ENCODE measurements around the gene WNT11. TPM values are rescaled to one million over a fixed set of nuclear protein-coding genes. Genes with fewer than 3 reads are reported as not detected.

The WNT11 gene
- total RNA-seq, 1 donor from 2014 or later: 1.5 TPM

- no peak overlapping the region for H3K27ac Mint-ChIP-seq
- peaks cover 21% of the 10 kb centered on the region for H3K4me1 Mint-ChIP-seq (ENCODE audit: low read depth)
- no peaks in the 10 kb centered on the region for H3K36me3 Mint-ChIP-seq (ENCODE audit: insufficient read depth)
- TF ChIP-seq, protein P1, sequence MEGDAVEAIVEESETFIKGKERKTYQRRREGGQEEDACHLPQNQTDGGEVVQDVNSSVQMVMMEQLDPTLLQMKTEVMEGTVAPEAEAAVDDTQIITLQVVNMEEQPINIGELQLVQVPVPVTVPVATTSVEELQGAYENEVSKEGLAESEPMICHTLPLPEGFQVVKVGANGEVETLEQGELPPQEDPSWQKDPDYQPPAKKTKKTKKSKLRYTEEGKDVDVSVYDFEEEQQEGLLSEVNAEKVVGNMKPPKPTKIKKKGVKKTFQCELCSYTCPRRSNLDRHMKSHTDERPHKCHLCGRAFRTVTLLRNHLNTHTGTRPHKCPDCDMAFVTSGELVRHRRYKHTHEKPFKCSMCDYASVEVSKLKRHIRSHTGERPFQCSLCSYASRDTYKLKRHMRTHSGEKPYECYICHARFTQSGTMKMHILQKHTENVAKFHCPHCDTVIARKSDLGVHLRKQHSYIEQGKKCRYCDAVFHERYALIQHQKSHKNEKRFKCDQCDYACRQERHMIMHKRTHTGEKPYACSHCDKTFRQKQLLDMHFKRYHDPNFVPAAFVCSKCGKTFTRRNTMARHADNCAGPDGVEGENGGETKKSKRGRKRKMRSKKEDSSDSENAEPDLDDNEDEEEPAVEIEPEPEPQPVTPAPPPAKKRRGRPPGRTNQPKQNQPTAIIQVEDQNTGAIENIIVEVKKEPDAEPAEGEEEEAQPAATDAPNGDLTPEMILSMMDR (IDR thresholded peaks at IDR 0.05; ENCODE audit: unreplicated experiment): peak; percentile 98
- no peaks in the 10 kb centered on the region for H3K9me3 Mint-ChIP-seq (ENCODE audit: low read depth)
- peak; percentile 73 for DNase-seq (ENCODE audit: low spot score, unreplicated experiment)
- peaks cover 71% of the 10 kb centered on the region for H3K27me3 Mint-ChIP-seq
- peak overlapping the region; percentile 66 for H3K4me3 Mint-ChIP-seq (ENCODE audit: low read depth)
Measured at GRCh38 chr11:76208438-76209374, 2.4 kb upstream of the WNT11 start.

- Mint-ChIP-seq H3K27ac (no peak overlapping the region), H3K27me3 (peaks cover 64% of the 10 kb centered on the region), H3K9me3 (ENCODE audit: low read depth) (no peaks in the 10 kb centered on the region), H3K4me3 (ENCODE audit: low read depth) (peak overlapping the region; percentile 65), H3K36me3 (ENCODE audit: insufficient read depth) (no peaks in the 10 kb centered on the region), H3K4me1 (ENCODE audit: low read depth) (peaks cover 21% of the 10 kb centered on the region)
- DNase-seq (ENCODE audit: low spot score, unreplicated experiment): peak; percentile 72
- TF ChIP-seq, protein P1 (IDR thresholded peaks at IDR 0.05; ENCODE audit: unreplicated experiment): peak; percentile 97
Measured at GRCh38 chr11:76207642-76208401, 1.5 kb upstream of the WNT11 start.

- Mint-ChIP-seq H3K9me3 (ENCODE audit: low read depth) (no peaks in the 10 kb centered on the region), H3K4me3 (ENCODE audit: low read depth) (peak overlapping the region; percentile 71), H3K4me1 (ENCODE audit: low read depth) (peaks cover 21% of the 10 kb centered on the region), H3K27ac (no peak overlapping the region), H3K27me3 (peaks cover 50% of the 10 kb centered on the region), H3K36me3 (ENCODE audit: insufficient read depth) (no peaks in the 10 kb centered on the region)
- TF ChIP-seq, protein P1 (IDR thresholded peaks at IDR 0.05; ENCODE audit: unreplicated experiment): no peak
- no peak for DNase-seq (ENCODE audit: low spot score, unreplicated experiment)
Measured at GRCh38 chr11:76206077-76206326, 300 bp downstream of the WNT11 start.

DNA sequence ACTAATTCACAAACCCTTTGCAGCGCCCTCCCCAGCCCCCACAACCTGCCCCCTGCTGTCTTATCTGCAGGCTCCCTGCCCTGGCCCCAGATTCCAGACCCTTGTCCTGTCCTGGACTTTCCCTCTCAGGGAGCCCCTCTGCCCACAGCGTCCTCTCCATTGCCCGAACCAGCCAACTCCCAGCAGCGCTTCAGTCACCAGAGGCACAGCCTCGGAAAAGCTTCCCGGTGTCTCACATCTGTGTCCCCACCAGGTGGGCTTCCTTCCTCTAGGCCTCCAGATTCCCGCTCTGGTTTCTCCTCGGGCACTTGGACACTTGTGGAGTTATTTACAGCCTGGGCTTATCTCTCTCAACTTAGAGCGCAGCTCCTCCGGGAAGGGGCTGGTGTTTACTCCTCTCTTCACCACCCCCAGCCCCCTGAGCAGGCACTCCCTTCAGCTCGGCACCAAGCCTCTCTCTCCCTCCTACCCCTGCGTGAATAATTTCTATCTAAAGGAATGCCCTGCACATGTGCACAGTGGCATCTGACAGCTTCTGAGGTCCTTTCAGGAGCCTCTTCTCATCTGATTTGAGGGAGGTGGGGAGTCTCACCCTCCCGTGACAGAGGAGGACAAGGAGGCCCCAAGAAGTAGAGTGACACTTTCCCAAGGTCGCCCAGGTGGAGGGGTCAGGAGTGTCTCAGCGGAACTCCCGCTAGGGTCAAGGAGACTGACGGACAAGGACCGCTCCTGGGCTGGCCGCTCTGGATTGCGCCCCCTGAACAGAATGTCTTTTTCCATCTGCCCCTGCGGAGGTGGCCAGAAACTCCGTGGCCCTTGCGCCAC, 838 bp downstream of the WNT11 start:
- Mint-ChIP-seq H3K27ac (no peak overlapping the region), H3K9me3 (ENCODE audit: low read depth) (no peaks in the 10 kb centered on the region), H3K4me1 (ENCODE audit: low read depth) (peaks cover 20% of the 10 kb centered on the region), H3K36me3 (ENCODE audit: insufficient read depth) (no peaks in the 10 kb centered on the region), H3K27me3 (peaks cover 46% of the 10 kb centered on the region), H3K4me3 (ENCODE audit: low read depth) (peak overlapping the region; percentile 71)
- TF ChIP-seq, protein P1 (IDR thresholded peaks at IDR 0.05; ENCODE audit: unreplicated experiment): no peak
- no peak for DNase-seq (ENCODE audit: low spot score, unreplicated experiment)

- no peaks in the 10 kb centered on the region for H3K36me3 Mint-ChIP-seq (ENCODE audit: insufficient read depth)
- H3K9me3 Mint-ChIP-seq (ENCODE audit: low read depth): no peaks in the 10 kb centered on the region
- no peak overlapping the region for H3K4me3 Mint-ChIP-seq (ENCODE audit: low read depth)
- peaks cover 50% of the 10 kb centered on the region for H3K27me3 Mint-ChIP-seq
- TF ChIP-seq, protein P1 (IDR thresholded peaks at IDR 0.05; ENCODE audit: unreplicated experiment): no peak
- H3K4me1 Mint-ChIP-seq (ENCODE audit: low read depth): peaks cover 20% of the 10 kb centered on the region
- no peak for DNase-seq (ENCODE audit: low spot score, unreplicated experiment)
- no peak overlapping the region for H3K27ac Mint-ChIP-seq
Measured at GRCh38 chr11:76203937-76204336, 2.4 kb downstream of the WNT11 start.

All from progenitor cell of endocrine pancreas (in vitro differentiated cells).